Mucosa of rectum (tissue), 2 donors: ENCODE measurements around the gene RIMKLA.

Source experiments
- H3K27ac ChIP-seq, 2 donors: one replicate each; pipeline ENCODE4 v1.7.0; 2013; ENCODE audit warnings: inconsistent platforms in 2 of 2, low read depth in 2 of 2, low read length in 2 of 2
- H3K27me3 ChIP-seq, 2 donors: one replicate each; pipeline ENCODE4 v1.7.0; 2013; ENCODE audit warnings: low read length in 2 of 2; ENCODE audit not compliant: control insufficient read depth in 2 of 2, insufficient read depth in 2 of 2
- H3K36me3 ChIP-seq, 2 donors: one replicate each; pipeline ENCODE4 v1.7.0; 2013; ENCODE audit warnings: low read length in 2 of 2; ENCODE audit not compliant: control insufficient read depth in 2 of 2, insufficient read depth in 2 of 2
- H3K4me1 ChIP-seq, 2 donors: one replicate each; pipeline ENCODE4 v1.7.0; 2013; ENCODE audit warnings: low read length in 2 of 2, mild to moderate bottlenecking in 1 of 2; ENCODE audit not compliant: control insufficient read depth in 2 of 2, insufficient read depth in 2 of 2
- H3K4me3 ChIP-seq, 2 donors: one replicate each; pipeline ENCODE4 v1.7.0; 2013; ENCODE audit warnings: low read length in 2 of 2
- H3K9ac ChIP-seq, 2 donors: one replicate each; pipeline ENCODE4 v1.7.0; 2013; ENCODE audit warnings: low read length in 2 of 2, low read depth in 1 of 2, mild to moderate bottlenecking in 1 of 2
- H3K9me3 ChIP-seq, 2 donors: one replicate each; pipeline ENCODE4 v1.7.0; 2013; ENCODE audit warnings: low read length in 2 of 2; ENCODE audit not compliant: control insufficient read depth in 2 of 2
- donor health status: healthy.
- donor health status: Normal muscosa, but diverticular disease.

The RIMKLA gene

DNA sequence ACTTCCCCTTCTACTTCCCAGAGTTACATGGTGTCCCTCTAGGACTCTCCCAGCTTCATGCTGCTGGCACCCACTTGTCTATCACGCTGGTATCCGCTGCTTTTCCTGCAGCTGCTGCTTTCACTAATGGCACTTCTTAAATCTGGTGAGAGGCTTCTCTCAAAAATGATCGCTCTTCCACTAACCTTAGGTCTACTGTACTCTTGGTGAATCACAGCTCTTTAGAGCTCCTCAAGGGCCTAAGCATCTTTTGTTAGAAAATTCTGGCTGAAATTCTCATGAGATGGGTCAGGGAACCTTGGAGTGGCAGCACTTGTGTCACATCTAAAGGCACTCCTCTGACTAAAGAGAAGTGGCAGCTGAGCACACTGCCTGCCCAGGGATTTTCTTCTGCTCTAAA, 43.1 kb downstream of the RIMKLA start:
- no peak overlapping the region for H3K9ac ChIP-seq
- no peaks in the 10 kb centered on the region for H3K36me3 ChIP-seq
- H3K9me3 ChIP-seq = no peaks in the 10 kb centered on the region
- H3K4me1 ChIP-seq = no peaks in the 10 kb centered on the region
- no peak overlapping the region for H3K4me3 ChIP-seq
- H3K27ac ChIP-seq = no peak overlapping the region
- H3K27me3 ChIP-seq = no peaks in the 10 kb centered on the region

DNA sequence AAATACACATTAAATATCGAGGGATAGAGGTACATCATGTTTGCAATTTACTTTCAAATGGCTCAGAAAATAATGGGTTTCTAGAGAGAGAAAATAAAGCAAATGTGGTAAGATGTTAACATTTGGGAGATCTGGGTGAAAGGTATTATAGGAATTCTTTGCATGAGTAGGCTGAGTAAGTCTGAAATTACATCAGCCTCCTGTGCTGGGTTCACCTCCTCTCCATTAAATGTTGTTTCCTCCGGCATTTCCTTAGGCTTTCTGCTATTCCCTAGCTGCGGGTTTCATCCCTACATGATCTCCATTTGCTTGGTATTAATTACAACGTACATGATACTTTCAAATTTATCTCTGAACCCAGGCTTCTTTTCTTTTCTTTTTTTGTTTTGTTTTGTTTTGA, 43.6 kb downstream of the RIMKLA start:
- H3K36me3 ChIP-seq = no peaks in the 10 kb centered on the region
- no peak overlapping the region for H3K4me3 ChIP-seq
- no peak overlapping the region for H3K9ac ChIP-seq
- H3K27me3 ChIP-seq = no peaks in the 10 kb centered on the region
- H3K9me3 ChIP-seq = no peaks in the 10 kb centered on the region
- H3K27ac ChIP-seq = no peak overlapping the region
- H3K4me1 ChIP-seq = no peaks in the 10 kb centered on the region

DNA sequence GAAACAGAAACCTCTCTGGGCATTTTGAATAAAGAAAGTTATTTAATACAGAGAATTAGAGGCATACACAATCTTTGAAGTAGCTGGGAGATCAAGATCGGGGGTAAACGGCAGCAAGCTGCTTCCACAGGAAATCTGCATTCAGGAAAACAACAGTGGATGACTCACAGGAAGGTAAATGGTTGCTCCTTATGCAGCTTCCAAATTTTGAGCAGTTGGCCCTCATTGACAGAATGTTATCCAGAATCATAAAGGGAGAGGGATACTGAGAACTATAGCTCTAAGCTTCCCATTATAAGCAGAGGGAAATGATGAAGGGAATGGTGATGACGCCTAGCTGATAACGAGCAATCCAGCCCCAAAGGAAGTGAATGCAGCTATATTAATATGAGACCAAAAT, 46.6 kb downstream of the RIMKLA start:
- Histone ChIP-seq H3K27ac (no peak overlapping the region), H3K9me3 (no peaks in the 10 kb centered on the region), H3K4me1 (peaks cover 8 to 21% of the 10 kb centered on the region in 2 donors), H3K9ac (no peak overlapping the region), H3K4me3 (no peak overlapping the region), H3K36me3 (no peaks in the 10 kb centered on the region), H3K27me3 (no peaks in the 10 kb centered on the region)

DNA sequence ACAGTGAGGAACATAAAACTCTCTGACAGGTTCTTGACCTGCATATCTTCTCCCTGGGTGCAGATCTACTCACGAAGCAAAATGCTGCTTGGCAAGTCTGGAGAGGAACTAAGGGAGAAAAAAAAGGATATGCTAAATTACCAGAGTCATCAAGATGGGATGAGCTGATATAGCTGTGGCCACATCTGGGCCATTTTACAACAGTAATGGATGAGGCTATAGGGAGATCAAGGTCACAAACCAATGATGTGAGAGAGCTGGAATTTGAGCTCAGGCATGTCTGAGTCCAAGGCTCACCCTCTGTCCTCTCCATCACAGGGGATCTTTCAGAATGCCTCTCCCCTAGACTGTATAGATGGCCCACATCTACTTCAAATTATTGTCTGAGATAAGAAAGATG, 49.0 kb downstream of the RIMKLA start:
- H3K27me3 ChIP-seq = no peaks in the 10 kb centered on the region
- H3K27ac ChIP-seq = no peak overlapping the region
- H3K9me3 ChIP-seq = no peaks in the 10 kb centered on the region
- H3K36me3 ChIP-seq = no peaks in the 10 kb centered on the region
- no peak overlapping the region for H3K4me3 ChIP-seq
- peaks cover 9 to 21% of the 10 kb centered on the region in 2 donors for H3K4me1 ChIP-seq
- no peak overlapping the region for H3K9ac ChIP-seq

DNA sequence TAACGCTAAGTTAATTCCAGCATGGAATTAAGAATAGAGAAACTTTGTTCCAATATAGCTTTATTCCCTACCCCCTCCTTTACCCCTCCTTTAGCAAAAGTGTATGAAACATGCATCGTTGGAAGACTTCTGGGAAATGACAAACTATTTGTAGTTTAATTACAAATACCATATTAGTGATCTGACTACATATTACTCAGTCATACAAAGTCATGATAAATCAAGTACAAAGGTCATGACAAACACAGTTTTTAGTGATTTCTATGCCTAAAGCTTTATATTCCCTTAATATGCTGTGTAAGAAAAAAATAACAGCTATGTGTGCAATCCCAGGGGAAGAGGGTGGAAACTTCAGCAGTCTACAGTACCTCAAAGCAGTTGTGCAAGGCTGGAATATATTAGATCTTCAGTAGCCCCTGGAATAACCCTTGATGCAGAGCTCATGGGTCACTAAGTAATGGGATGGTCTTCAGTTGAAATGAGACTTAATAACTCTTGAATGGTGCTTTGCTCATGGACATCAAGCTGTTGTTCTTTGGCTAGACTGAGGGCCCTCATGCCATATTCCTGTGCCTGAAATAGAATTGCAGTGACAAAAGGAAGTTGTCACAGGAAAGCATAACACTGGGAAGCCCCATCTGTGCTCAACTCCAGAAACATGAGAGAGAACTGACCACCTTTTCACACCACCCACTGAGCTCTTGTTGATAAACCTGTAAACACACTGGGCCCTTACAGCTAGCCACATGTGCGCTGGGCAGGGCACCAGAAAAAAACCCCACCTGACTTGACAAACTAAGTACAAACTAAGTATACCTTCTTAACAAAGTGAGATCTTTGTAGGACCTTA, 49.9 kb downstream of the RIMKLA start:
- Histone ChIP-seq H3K9me3 (no peaks in the 10 kb centered on the region), H3K4me1 (peaks cover 9 to 21% of the 10 kb centered on the region in 2 donors), H3K36me3 (no peaks in the 10 kb centered on the region), H3K27ac (peak overlapping the region; percentile 78 to 83), H3K27me3 (no peaks in the 10 kb centered on the region), H3K4me3 (no peak overlapping the region), H3K9ac (peak overlapping the region in 1 of 2 donors; percentile 7)

DNA sequence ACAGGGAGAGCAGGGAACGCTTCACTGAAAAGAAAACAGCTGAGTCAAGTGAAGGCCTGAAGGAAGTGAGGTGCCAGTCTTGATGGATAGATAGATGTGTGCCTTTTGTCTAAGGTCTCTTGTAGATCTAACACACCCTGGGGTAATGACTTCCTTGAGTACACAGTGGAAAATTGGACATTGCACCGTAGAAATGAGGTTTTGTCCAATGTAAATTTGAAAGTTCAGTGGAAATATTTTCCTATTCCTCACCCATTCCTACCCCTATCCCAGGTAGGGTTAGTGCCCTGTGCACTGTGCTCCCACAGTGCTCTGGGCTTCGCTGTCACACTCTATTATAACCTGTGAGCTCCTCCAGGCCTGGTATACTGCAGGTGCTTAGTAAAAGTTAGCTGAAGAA, 50.9 kb downstream of the RIMKLA start:
- peak overlapping the region; percentile 78 to 83 for H3K27ac ChIP-seq
- H3K4me3 ChIP-seq = no peak overlapping the region
- no peak overlapping the region for H3K9ac ChIP-seq
- peaks cover 9 to 21% of the 10 kb centered on the region in 2 donors for H3K4me1 ChIP-seq
- no peaks in the 10 kb centered on the region for H3K9me3 ChIP-seq
- H3K36me3 ChIP-seq = no peaks in the 10 kb centered on the region
- no peaks in the 10 kb centered on the region for H3K27me3 ChIP-seq

DNA sequence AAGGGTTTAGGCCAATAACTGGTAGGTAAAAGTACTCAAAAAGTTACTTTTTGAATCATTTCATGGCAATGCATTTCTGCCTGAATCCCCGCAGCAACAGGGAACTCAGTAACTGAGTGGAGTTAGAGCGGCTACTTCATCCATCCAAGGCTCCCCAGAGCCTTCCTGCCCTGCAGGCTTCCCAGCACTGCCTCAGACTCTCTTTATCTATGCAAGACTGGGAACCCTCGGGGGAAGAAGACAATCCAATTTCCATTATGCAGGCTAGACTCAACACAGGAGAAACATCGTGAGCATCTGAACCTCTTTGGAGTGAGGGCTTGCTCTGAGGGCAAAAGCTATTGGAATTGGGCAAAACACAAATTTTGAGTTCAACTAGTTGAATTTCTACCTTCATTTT, 52.1 kb downstream of the RIMKLA start:
- Histone ChIP-seq H3K27me3 (no peaks in the 10 kb centered on the region), H3K27ac (no peak overlapping the region), H3K4me1 (peaks cover 9 to 21% of the 10 kb centered on the region in 2 donors)

DNA sequence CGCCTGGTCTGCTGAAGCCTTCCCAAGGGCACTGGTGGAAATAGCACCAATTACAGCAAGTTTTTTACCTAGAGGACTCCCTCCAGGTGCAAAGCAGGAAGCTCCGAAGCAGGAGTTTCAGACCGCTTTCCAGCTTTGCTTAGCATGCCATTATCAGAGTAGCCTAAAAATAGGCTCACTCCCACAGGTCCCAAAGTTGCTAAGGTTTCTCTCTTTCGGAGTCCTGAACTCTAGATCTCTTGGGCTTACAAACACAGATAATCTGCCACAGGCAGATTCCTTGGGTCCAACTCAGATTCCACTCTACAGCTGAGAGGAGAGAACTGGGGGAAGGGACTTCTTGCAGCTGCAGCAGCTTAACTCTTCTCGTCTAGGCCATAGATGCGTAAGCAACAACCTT, 52.8 kb downstream of the RIMKLA start:
- H3K27ac ChIP-seq = no peak overlapping the region
- H3K4me1 ChIP-seq = peaks cover 9 to 21% of the 10 kb centered on the region in 2 donors
- no peaks in the 10 kb centered on the region for H3K36me3 ChIP-seq
- no peak overlapping the region for H3K4me3 ChIP-seq
- H3K9me3 ChIP-seq = no peaks in the 10 kb centered on the region
- no peaks in the 10 kb centered on the region for H3K27me3 ChIP-seq
- no peak overlapping the region for H3K9ac ChIP-seq

More for the DNA sequence above, 52.1 kb downstream of the RIMKLA start:
- Histone ChIP-seq H3K9me3 (no peaks in the 10 kb centered on the region), H3K4me3 (no peak overlapping the region), H3K36me3 (no peaks in the 10 kb centered on the region), H3K9ac (no peak overlapping the region)

DNA sequence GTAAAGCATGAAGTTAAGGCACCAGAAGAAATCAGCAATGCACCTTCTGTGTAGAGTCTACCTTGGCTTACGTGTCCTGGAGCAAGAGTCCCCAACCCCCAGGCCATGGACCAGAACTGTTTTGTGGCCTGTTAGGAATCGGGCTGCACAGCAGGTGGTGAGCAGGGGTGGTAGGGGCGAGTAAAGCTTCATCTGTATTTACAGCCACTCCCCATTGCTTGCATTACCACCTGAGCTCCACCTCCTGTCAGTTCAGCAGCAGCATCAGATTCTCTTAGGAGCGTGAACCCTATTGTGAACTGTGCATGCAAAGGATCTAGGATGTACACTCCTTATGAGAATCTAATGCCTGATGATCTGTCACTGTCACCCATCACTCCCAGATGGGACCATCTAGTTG, 53.7 kb downstream of the RIMKLA start:
- no peaks in the 10 kb centered on the region for H3K9me3 ChIP-seq
- peaks cover 9 to 21% of the 10 kb centered on the region in 2 donors for H3K4me1 ChIP-seq
- H3K27me3 ChIP-seq = no peaks in the 10 kb centered on the region
- no peaks in the 10 kb centered on the region for H3K36me3 ChIP-seq
- no peak overlapping the region for H3K9ac ChIP-seq
- no peak overlapping the region for H3K4me3 ChIP-seq
- H3K27ac ChIP-seq = no peak overlapping the region

DNA sequence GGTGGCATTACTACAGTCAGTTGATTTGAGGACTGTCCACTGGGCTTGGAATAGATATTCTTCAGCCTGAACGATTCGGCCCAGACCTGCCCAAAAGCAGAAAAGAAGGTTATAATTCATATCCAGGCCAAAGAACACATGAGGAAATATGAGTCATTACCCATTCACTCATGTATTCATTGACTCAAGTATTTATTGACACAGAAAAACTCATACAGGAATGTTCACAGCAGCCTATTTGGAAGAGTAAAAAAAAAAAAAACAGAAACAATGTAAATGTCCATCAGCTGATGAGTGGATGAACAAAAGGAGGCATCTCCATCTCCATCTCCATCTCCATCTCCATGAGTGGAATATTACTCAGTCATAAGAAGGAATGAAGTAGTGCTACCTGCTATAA, 59.3 kb downstream of the RIMKLA start:
- Histone ChIP-seq H3K9ac (no peak overlapping the region), H3K27ac (peak overlapping the region in 1 of 2 donors; percentile 4), H3K4me3 (no peak overlapping the region), H3K4me1 (peaks cover 4 to 9% of the 10 kb centered on the region in 2 donors), H3K36me3 (no peaks in the 10 kb centered on the region), H3K27me3 (no peaks in the 10 kb centered on the region), H3K9me3 (no peaks in the 10 kb centered on the region)
